Measurements from ENCODE around the gene EFHD2. TPM values are rescaled to one million over a fixed set of nuclear protein-coding genes. Genes with fewer than 3 reads are reported as not detected.
"Not testable (repeated sequence)": the region's sequence is repeated elsewhere in the genome, so short reads cannot be mapped to it uniquely, and the experiment has no call there.

EFHD2 gene
- total RNA-seq, 1 donor from 2014 or later: 28.7 TPM

DNA sequence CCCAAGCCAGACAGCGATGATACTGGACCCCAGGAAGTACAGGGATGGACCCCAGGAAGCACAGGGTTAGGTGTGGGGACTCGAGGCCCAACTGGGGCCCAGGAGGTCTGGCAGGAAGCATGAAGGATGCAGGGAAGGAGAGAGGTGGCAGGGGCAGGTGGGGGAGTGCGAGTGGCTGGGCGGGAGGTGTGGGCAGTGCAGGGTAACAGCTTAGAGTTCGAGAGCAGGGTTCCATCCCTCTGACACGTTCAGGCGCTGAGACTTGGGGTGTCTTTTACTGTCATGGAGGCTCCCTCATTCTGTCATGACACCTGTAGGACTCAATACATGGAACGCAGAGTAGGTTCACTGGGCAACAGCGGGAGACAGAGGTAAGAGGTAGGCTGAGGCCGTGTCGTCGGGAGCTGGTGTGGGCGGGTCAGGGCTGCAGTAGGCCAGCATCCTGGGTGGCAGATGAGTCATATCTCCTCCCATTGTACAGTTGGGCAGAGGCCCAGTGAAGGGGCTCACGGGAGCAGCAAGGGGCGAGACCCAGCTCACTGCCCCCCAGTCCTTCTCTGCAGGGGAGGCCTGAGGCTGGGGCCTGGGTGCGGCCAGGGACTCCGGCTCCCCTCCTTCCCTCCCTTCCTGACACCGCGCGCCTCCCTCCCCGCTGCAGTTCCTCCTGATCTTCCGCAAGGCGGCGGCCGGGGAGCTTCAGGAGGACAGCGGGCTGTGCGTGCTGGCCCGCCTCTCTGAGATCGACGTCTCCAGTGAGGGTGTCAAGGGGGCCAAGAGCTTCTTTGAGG lies 17.0 kb downstream of the EFHD2 start:
- peak; percentile 78 for ATAC-seq
- intact Hi-C loops (cut with DNase I): no loop called here
- DNase-seq (ENCODE audit: low spot score): peak; percentile 72

DNA sequence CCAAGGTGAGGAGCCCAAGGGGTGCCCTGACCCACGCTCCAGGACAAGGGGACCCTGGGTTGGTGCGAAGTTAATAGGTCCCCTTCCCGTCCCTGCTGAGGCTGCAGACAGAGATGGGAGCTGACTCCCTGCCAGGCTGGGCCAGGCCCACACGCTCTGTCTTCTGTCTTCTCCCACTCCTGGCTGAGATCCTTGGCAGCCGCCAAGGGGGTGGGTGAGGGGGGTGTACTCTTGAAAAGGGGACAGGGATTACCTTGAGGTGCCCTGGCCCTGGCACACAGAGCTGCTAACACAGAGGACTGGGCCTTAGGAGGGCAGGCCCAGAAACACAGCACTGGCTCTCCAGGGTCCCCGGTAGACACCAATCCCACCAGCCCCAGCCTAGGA lies 17.6 kb downstream of the EFHD2 start:
- DNase-seq (ENCODE audit: low spot score) (no peak), ATAC-seq (peak; percentile 11)
- intact Hi-C loops (cut with DNase I): no loop called here

DNA sequence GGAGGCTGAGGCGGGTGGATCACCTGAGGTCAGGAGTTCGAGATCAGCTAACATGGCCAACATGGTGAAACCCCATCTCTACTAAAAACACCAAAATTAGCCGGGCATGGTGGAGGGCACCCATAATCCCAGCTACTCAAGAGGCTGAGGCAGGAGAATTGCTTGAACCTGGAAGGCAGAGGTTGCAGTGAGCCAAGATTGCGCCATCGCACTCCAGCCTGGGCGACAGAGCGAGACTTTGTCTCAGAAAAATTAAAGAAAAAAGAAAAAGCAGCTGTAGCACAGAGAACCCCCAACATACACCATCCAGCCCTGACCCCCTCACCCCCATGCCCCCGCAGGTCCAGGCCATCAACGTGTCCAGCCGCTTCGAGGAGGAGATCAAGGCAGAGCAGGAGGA lies 18.6 kb downstream of the EFHD2 start:
- intact Hi-C loops (cut with DNase I); DNase-seq (ENCODE audit: low spot score); ATAC-seq: not testable (repeated sequence)

DNA sequence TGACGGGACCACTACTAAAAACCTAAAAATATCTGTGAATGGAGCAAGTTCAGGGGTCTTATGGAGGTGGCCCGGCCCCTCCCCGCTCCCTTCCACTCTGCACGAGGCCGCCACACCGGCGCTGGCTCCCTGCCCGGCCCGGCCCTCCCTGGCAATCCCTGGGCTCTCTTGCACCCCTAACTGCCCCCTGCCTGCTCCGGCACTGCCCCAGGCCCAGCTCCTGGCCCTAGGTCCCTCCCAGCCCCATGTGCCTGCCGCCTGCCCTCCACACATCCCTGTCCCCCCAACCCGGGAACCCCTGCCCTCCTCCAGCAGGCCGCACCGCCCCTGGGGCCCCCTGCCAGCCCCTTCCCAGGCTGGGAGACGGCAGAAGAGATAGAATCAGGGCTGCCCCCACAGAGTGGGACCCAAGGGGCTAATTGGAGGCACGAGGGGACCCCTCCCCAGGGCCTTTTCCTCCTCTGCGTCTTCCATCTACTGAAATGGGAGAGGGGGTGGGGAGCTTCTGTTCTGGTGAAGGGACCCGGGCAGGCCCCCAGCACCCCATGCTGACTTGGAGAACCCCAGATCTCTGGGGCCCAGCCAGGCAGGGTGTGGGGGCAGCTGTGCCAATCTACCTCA lies 19.2 kb downstream of the EFHD2 start:
- intact Hi-C loops (cut with DNase I): no loop called here
- no peak for ATAC-seq
- no peak for DNase-seq (ENCODE audit: low spot score)

DNA sequence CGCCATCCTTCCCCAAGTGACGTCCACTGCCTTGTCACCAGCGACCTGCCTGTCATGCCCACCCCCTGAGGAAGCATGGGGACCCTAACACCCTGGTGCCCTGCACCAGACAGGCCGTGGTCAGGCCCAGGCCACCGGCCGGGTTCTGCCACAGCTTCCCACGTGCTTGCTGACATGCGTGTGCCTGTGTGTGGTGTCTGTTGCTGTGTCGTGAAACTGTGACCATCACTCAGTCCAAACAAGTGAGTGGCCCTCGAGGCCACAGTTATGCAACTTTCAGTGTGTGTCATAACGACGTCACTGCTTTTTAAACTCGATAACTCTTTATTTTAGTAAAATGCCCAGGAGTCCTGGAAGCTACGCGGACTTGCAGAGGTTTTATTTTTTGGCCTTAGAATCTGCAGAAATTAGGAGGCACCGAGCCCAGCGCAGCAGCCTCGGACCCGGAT lies 20.0 kb downstream of the EFHD2 start:
- no peak for ATAC-seq
- intact Hi-C loops (cut with DNase I): loop anchor here (5.0 kb wide), 1 partner anchor 107 kb away; no protein-coding TSS in a partner anchor
- DNase-seq (ENCODE audit: low spot score): no peak

DNA sequence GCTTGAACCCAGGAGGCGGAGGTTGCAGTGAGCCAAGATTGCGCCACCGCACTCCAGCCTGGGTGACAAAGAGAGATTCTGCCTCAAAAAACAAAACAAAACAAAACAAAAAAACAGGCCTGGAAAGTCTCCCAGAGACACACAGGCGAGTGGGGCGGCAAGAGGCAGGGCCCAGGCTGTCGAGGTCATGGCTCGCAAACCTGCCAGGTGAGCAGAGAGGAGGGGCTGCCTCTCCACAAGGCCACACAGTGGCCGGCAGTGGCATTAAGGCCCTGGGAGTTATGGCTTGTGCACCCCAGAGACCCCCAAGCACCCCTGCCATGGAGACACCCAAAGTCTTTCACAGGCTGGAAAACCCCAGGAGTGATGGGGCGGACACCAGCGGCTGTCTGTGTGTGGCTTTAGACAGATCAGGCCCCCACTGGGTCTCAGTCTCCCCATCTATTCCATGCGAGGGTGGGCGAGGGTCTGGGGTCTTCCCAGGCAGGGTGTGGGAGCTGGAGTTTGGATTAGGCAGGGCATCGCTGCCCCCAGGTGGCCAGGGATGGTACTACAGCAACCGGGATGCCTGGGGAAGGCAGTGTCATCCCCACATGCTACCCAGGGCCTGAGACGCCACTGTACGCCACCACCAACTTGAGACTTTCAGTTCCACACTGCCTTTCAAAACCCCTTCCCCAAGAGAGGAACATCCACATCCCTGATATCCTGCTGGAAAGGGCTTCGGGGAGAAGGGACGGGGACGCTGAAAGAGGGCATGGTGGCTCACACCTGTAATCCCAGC lies 21.3 kb downstream of the EFHD2 start:
- ATAC-seq (peak; percentile 60), DNase-seq (ENCODE audit: low spot score) (peak; percentile 87)
- intact Hi-C loops (cut with DNase I): loop anchor here (5.0 kb wide), 1 partner anchor 109 kb away; no protein-coding TSS in a partner anchor

DNA sequence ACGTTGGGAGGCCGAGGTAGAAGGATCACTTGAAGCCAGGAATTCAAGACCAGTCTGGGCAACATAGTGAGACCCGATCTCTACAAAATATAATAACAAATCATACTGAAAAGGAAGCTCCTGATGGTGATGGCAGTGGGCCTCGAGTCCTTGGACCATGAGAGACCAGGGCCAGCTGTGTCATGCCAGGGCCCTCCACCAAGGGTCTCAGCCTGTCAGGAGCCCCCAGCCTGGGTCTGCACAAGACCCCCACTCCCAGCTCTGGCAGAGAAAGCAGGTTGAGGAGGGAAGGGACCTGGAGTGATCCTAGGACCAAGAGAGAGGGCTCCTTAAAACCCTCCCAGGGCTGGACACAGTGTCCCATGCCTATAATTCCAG lies 21.9 kb downstream of the EFHD2 start:
- DNase-seq (ENCODE audit: low spot score) (no peak), ATAC-seq (no peak)
- intact Hi-C loops (cut with DNase I): loop anchor here (5.0 kb wide), 1 partner anchor 109 kb away; no protein-coding TSS in a partner anchor

DNA sequence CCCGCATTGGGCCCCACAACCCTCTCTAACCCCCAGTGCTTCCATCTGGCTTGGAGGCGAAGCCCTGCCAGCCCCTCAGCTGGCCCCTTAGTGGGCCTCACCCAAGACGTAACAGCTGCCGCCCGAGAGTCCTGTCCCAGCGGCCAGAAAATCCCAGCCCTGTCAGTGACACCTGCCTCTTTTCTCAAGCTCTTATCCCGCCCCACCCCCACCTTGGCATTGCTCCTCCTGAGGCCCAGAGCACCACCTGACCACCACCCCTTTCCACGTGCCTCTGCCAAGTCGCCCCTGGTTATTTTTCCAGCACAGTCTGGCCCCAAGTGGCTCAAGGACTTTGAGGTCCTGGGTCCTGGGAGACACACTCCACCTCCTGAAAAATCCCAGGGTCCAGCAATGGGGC lies 22.6 kb downstream of the EFHD2 start:
- intact Hi-C loops (cut with DNase I): loop anchor here (5.0 kb wide), 1 partner anchor 110 kb away; no protein-coding TSS in a partner anchor
- DNase-seq (ENCODE audit: low spot score): no peak
- ATAC-seq: no peak

DNA sequence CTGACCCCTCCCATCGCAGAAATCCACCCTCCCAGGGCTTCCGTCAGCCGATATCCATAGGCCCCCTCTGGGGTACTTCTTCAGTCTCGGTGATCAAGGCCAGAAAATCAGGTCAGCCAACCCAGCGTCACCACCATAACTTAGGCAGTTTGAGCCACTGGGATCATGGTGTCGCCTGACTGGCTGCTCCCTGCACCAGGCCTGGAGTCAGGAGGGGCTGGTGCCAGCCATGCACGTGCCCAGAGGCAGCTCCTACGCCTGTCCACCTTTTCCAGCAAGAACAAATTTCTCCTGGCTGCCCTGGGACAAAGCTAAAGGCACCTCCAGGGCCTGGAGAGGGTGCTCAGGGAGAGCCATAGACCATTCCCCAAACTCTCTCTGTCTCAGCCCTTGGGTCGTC lies 23.8 kb downstream of the EFHD2 start:
- intact Hi-C loops (cut with DNase I): loop anchor here (5.0 kb wide), 1 partner anchor 111 kb away; no protein-coding TSS in a partner anchor
- no peak for DNase-seq (ENCODE audit: low spot score)
- ATAC-seq: no peak

DNA sequence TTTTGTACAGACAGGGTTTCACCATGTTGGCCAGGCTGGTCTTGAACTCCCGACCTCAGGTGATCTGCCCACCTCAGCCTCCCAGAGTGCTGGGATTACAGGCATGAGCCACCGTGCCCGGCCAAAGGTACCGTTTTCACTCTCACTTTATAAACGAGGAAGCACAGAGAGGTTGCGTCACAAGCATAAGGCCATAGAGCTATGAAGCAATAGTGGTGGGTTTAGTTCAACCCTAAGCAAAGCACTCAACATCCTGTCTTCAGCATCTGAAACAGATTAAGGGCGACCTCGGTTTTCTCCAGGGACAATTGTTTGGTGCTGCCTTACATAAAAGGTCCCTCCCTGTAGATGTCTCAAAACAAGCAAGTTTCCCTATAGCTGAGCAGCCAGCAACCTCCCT lies 25.1 kb downstream of the EFHD2 start:
- not testable (repeated sequence) for DNase-seq (ENCODE audit: low spot score)
- ATAC-seq: peak; percentile 14
- intact Hi-C loops (cut with DNase I): loop anchor here (5.0 kb wide), 1 partner anchor 112 kb away; no protein-coding TSS in a partner anchor

DNA sequence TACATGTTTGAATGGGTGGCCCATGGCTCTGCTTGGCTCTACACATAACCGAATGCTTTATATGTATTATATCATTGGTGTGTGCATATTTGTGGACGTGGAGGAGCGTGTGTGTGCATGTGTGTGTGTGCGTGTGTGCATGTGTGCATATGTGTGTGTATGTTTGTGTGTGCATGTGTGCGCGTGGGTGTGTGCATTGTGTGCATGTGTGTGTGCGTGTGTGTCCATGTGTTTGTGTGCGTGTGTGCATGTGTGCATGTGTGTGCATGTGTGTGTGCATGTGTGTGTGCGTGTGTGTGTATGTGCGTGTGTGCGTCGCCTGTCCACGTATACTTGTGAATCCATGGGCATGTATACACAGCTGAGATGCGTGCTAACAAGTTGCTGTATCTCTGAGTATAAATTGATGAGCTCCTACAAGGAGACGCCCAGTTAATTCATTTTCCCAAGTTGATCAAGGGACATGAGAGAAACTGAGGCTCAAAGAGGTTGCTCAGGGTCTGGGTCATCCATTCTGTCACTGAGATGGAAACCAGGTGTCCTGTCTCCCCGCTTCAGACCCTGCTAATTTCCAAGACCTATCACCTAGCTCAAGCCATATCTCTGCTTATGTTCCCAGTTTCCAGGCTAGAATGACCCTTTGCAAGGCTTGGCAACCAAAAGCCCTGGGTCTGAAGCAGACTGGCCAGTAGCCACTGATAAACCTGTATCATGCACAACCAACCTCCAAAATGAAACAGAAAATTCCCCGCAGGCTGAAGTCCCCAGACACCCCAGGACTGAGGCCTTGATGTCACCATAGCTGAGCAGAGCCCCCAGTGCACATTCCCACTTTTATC lies 25.8 kb downstream of the EFHD2 start:
- DNase-seq (ENCODE audit: low spot score) (no peak), ATAC-seq (no peak)
- intact Hi-C loops (cut with DNase I): no loop called here

DNA sequence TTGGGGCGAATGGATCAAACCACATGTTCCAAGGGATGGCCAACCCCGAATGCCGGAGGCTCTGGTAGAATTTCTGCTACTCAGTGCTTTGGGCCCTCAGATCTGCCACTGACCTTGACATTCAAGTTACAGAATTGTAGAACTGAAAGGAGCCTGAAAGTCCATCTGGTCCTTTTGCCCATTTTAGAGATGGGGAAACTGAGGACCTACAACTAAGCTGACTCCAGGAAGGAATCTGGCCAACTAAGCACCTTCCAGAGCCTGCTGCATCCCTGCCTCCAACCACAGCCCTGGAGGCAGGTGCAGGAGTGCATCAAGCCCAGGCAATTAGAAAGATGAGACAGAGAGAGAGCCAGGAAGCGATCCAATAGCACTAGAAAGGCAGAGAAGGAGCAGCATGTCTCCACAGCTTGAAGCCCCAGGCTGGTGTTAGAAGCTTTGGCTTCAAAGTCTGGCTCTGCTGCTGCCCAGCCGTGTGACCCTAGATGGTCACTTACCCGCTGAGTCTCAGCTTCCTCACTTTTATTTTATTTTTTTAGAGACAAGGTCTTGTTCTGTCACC lies 27.3 kb downstream of the EFHD2 start:
- DNase-seq (ENCODE audit: low spot score): no peak
- intact Hi-C loops (cut with DNase I): no loop called here
- ATAC-seq: no peak

DNA sequence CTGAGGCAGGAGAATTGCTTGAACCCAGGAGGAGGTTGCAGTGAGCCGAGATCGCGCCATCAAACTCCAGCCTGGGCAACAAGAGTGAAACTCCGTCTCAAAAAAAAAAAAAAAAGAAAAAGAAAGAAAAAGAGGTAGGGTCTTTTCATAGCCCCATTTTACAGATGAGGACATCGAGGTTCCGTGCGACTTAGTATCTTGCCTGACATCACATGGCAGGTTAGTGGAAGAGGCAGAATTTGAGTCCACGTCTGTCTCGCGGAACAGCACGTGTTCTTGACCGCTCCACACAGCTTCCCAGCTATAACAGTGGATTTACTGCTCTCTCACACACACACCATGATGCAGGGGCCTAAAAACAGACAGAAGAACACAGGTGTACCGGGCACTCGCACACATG lies 29.6 kb downstream of the EFHD2 start:
- intact Hi-C loops (cut with DNase I): no loop called here
- no peak for ATAC-seq

DNA sequence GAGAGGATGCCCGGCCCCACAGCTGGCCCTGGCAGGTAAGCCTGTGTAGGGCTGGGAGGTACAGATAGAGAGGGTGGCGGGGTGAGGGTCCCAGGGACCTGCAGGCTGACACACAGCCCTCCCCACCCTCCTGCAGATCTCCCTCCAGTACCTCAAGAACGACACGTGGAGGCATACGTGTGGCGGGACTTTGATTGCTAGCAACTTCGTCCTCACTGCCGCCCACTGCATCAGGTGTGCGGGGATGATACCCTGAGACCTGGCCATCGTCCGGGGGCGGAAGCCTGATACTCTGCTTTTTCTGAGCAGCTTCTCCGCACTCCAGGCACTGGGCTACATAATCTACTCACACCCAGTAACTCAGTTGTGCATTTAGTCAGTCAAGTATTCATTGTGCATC lies 30.7 kb downstream of the EFHD2 start:
- no peak for ATAC-seq
- intact Hi-C loops (cut with DNase I): no loop called here

More for the DNA sequence above, 29.6 kb downstream of the EFHD2 start:
- DNase-seq (ENCODE audit: low spot score): no peak

DNA sequence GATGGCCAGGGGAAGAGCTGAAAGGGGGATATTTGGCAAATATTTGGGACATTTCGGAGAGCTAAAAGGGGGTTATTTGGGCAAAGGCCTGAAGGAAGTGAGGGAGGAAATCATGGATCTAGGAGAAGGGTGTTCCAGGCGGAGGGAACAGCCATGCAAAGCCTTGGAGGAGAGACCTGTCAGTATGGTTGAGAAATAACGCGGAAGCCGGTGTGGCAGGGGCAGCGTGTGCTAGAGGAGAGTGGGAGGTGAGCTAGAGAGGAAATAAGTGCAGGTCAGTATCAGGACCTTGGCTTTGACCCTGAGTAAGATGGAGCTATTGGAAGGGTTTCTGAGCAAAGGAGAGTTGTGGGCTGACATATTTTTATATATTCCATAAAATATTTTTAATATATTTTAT lies 31.6 kb downstream of the EFHD2 start:
- no peak for DNase-seq (ENCODE audit: low spot score)
- ATAC-seq: no peak
- intact Hi-C loops (cut with DNase I): no loop called here

More for the DNA sequence above, 30.7 kb downstream of the EFHD2 start:
- no peak for DNase-seq (ENCODE audit: low spot score)

DNA sequence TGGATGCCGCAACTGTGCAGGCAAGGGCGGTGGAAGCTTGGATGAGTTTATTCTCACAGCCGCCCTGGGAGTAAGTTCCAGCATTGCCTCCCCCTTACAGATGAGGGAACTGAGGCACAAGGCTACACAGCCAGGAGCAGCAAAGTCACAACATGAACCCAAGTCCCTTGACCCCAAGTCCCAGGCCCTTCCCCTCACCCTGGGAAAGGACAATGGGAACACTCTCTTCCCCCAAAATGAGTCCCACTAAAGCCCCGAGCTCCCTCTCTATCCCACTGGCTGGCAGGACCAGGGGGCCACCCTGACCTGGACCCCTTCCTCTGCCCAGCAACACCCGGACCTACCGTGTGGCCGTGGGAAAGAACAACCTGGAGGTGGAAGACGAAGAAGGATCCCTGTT lies 32.4 kb downstream of the EFHD2 start:
- ATAC-seq (no peak), DNase-seq (ENCODE audit: low spot score) (no peak)
- intact Hi-C loops (cut with DNase I): no loop called here

DNA sequence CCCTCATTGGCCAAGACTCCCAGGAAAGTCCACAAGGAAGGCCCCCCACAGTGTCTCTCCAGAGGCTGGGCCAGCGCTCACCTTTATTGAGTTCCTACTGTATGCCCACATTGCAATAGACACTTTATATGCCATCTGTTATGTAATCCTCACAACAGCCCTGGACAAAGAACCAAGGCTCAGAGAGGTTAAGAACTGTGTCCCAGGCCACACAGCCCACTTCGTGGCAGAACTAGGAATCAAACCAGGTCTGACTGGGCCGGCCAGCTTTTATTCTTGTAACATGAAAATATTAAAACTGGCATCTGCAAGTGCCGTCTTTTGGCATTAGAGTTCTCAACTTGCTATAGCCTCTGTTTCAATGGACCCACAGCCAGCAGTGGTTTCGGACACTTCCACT lies 33.1 kb downstream of the EFHD2 start:
- intact Hi-C loops (cut with DNase I): no loop called here
- ATAC-seq (no peak), DNase-seq (ENCODE audit: low spot score) (no peak)

DNA sequence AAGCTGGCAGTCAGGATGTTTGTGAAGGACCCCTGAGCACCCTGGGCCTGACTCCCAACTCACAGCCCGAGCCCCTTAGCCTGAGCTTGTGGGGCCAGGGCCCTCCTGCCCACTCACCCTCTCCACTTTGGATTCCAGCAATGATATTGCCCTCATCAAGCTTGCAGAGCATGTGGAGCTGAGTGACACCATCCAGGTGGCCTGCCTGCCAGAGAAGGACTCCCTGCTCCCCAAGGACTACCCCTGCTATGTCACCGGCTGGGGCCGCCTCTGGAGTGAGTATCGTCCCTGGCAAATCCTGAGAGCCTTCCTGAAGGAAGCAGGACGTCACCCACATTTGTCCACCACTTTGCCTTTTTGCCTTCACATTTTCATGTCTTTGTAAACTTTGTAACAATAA lies 33.6 kb downstream of the EFHD2 start:
- ATAC-seq: no peak
- intact Hi-C loops (cut with DNase I): no loop called here
- no peak for DNase-seq (ENCODE audit: low spot score)

All from sciatic nerve (tissue), 2 donors.